K562 (cell line): Measurements from ENCODE around the gene WFIKKN1.

ENCODE experiments used
- GABPB2 ChIP-seq: fragments of 250-450 bp; sonication (Bioruptor Pico); conservative IDR thresholded peaks from 2 replicates; pipeline ENCODE4 v1.5.1; 2021; ENCODE audit warnings: mild to moderate bottlenecking
- RBFOX2 ChIP-seq: fragments of 200-400 bp; formaldehyde crosslinking; IDR thresholded peaks from 2 replicates; pipeline ENCODE4 v1.6.1; 2017; ENCODE audit warnings: low read depth, mild to moderate bottlenecking, low read length, moderate library complexity

DNA sequence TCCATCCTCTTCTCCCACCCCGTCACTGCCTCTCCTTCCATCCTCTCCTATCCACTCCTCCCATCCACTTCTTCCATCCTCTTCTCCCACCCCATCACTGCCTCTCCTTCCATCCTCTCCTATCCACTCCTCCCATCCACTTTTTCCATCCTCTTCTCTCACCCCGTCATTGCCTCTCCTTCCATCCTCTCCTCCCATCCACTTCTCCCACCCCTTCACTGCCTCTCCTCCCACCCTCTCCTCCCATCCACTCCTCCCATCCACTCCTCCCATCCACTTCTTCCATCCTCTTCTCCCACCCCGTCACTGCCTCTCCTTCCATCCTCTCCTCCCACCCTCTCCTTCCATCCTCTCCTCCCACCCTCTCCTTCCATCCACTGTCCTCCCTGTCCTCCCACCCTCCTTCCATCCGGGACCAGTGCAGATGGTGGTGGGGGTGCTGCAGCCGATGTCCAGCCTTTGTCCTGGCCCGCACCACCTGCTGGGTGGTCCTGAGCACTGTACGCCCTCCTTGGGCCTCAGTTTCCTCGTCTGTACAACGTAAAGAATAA lies 1.1 kb downstream of the WFIKKN1 start:
- TF ChIP-seq GABPB2: no peak
- TF ChIP-seq RBFOX2: no peak
